DMS79 (cell line): ENCODE data around the gene MYO9B.

Experiments used
- DNase-seq: peaks from one replicate; lab custom pipeline; 2025; lab: John Stamatoyannopoulos, UW

Gene MYO9B

GRCh38 chr19:17075035-17075863, at the start of gene MYO9B, which contains the start of gene HAUS8:
TSS of gene MYO9B (plus strand) at chr19:17075777. CDS start at chr19:17101718, 25,941 bp downstream.
TSS of gene HAUS8 (minus strand) at chr19:17075452. CDS start at chr19:17075422, 30 bp downstream.
- DNase-seq, result peak; percentile 96

GRCh38 chr19:17025991-17026658, 49.5 kb upstream of the MYO9B start:
- DNase-seq, result no peak

GRCh38 chr19:17026706-17027534, 48.7 kb upstream of the MYO9B start, which contains the start of gene CPAMD8:
TSS of gene CPAMD8 (minus strand) at chr19:17026810. CDS start at chr19:17026642, 168 bp downstream.
- DNase-seq, result no peak

- no peak for DNase-seq
Measured at GRCh38 chr19:17027535-17027975, 48.0 kb upstream of the MYO9B start.

- DNase-seq, result no peak
Measured at GRCh38 chr19:17031741-17032140, 43.8 kb upstream of the MYO9B start.

- no peak for DNase-seq
Measured at GRCh38 chr19:17035842-17036424, 39.6 kb upstream of the MYO9B start.

- no peak for DNase-seq
Measured at GRCh38 chr19:17036640-17037039, 38.9 kb upstream of the MYO9B start.

- DNase-seq, result no peak
Measured at GRCh38 chr19:17037184-17037583, 38.4 kb upstream of the MYO9B start.

GRCh38 chr19:17037966-17038500, 37.5 kb upstream of the MYO9B start:
- no peak for DNase-seq

- DNase-seq, result peak; percentile 42
Measured at GRCh38 chr19:17041976-17042375, 33.6 kb upstream of the MYO9B start.

GRCh38 chr19:17043744-17044143, 31.8 kb upstream of the MYO9B start:
- DNase-seq, result no peak

GRCh38 chr19:17045907-17046502, 29.6 kb upstream of the MYO9B start:
- no peak for DNase-seq

GRCh38 chr19:17048885-17049453, 26.6 kb upstream of the MYO9B start:
- no peak for DNase-seq

- DNase-seq, result no peak
Measured at GRCh38 chr19:17049711-17050280, 25.8 kb upstream of the MYO9B start.

- DNase-seq, result peak; percentile 4
Measured at GRCh38 chr19:17052439-17052838, 23.1 kb upstream of the MYO9B start.

- DNase-seq, result no peak
Measured at GRCh38 chr19:17054746-17055145, 20.8 kb upstream of the MYO9B start.

- no peak for DNase-seq
Measured at GRCh38 chr19:17055636-17056035, 19.9 kb upstream of the MYO9B start.

GRCh38 chr19:17058236-17058635, 17.3 kb upstream of the MYO9B start:
- no peak for DNase-seq

GRCh38 chr19:17060802-17061201, 14.8 kb upstream of the MYO9B start:
- DNase-seq, result no peak

- no peak for DNase-seq
Measured at GRCh38 chr19:17061205-17061604, 14.4 kb upstream of the MYO9B start.
